Lower lobe of right lung (tissue), 2 donors: ENCODE results near the gene SPIRE1. TPM values are rescaled to one million over a fixed set of nuclear protein-coding genes. Genes with fewer than 3 reads are reported as not detected.
A peak's percentile ranks its signal among the peaks of the same experiment; 100 is the strongest.

Experiments used
- ATAC-seq, 2 donors: fragments of 200-7000 bp; cut with Tn5 transposase; one replicate each; pipeline ENCODE4 v1.9.1; 2020 to 2022; ENCODE audit warnings: mild to moderate bottlenecking in 2 of 2, moderate library complexity in 2 of 2
- DNase-seq: peaks from one replicate; pipeline ENCODE4 v3.0.0-alpha.2; 2020
- H3K27ac ChIP-seq: fragments of 200-600 bp; one replicate; pipeline ENCODE4 v1.8.0; 2022
- H3K27me3 ChIP-seq: fragments of 200-600 bp; one replicate; pipeline ENCODE4 v1.8.0; 2022; ENCODE audit warnings: low read depth
- H3K36me3 ChIP-seq: fragments of 200-600 bp; one replicate; pipeline ENCODE4 v1.8.0; 2022; ENCODE audit warnings: mild to moderate bottlenecking
- H3K4me1 ChIP-seq: fragments of 200-600 bp; one replicate; pipeline ENCODE4 v1.8.0; 2022
- H3K4me3 ChIP-seq: fragments of 200-600 bp; one replicate; pipeline ENCODE4 v1.8.0; 2022; ENCODE audit warnings: mild to moderate bottlenecking
- H3K9me3 ChIP-seq: fragments of 200-600 bp; one replicate; pipeline ENCODE4 v1.8.0; 2022
- intact Hi-C: fragments of 100-400 bp; cut with DNase I; formaldehyde crosslinking; loops from one replicate; pipeline ENCODE4 v1.11.0; 2022
- total RNA-seq: library from RNA; stranded (reverse); fragmentation: NEBNext Ultra II Directional; extraction: Animal tissue kit (Norgen Biotek cat#: 25700); gene quantifications from one replicate; pipeline ENCODE4 v1.2.1, GENCODE V29; 2021
- TF ChIP-seq, protein P1 (sequence below): fragments of 200-600 bp; IDR thresholded peaks from one replicate; pipeline ENCODE4 v1.8.0; 2022; ENCODE audit warnings: antibody characterized with exemption, mild to moderate bottlenecking
- donor health status: DM: no; HTN: yes; CAD: no; lungs with severe emphysema.

The SPIRE1 gene
- total RNA-seq, 1 donor from 2014 or later = 42.1 TPM

DNA sequence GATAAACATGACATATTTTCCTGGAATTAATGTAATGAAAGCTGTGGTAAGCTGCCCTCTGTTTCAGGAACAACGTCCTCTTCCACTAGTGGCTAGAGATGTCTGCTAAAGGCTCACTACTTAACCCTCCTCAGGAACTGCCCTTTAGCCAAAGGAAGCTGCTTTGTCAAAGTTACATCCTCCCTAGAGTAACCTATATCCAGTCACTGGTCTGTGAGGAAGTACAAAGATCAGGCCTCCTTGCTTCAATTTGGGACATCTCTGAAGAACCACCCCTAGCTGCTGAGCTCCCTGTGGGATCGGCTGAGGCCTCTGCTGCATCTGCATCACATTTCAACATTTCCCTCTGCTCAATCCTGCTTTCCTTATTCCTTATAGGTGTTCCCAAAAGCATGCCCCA, 142.4 kb downstream of the SPIRE1 start:
- Histone ChIP-seq H3K9me3 (no peaks in the 10 kb centered on the region), H3K36me3 (no peaks in the 10 kb centered on the region), H3K4me3 (no peak overlapping the region), H3K27ac (no peak overlapping the region), H3K4me1 (peaks cover 11% of the 10 kb centered on the region), H3K27me3 (no peaks in the 10 kb centered on the region)
- intact Hi-C loops = no loop called here
- no peak for DNase-seq
- peak in 1 of 2 donors; percentile 47 for ATAC-seq
- TF ChIP-seq, protein P1, sequence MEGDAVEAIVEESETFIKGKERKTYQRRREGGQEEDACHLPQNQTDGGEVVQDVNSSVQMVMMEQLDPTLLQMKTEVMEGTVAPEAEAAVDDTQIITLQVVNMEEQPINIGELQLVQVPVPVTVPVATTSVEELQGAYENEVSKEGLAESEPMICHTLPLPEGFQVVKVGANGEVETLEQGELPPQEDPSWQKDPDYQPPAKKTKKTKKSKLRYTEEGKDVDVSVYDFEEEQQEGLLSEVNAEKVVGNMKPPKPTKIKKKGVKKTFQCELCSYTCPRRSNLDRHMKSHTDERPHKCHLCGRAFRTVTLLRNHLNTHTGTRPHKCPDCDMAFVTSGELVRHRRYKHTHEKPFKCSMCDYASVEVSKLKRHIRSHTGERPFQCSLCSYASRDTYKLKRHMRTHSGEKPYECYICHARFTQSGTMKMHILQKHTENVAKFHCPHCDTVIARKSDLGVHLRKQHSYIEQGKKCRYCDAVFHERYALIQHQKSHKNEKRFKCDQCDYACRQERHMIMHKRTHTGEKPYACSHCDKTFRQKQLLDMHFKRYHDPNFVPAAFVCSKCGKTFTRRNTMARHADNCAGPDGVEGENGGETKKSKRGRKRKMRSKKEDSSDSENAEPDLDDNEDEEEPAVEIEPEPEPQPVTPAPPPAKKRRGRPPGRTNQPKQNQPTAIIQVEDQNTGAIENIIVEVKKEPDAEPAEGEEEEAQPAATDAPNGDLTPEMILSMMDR = no peak

DNA sequence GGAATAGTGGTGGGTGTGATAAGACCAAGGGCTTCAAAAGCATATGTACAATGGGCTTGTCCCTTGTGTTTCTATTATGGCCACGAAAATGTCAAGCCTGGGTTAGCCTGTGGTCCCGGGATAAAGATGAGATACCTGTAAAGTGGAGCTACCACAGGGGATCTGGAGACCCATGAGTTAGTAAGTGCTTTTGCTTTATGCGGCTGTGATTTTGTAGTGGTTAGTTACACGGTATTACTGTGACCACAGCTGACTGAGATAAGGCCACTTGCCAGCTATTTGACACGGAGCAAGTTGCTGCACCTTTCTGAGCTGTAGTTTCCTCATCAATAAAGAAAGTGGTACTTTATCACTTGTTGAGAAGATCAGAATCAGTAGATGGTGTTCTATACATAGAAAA, 150.9 kb downstream of the SPIRE1 start:
- DNase-seq (no peak), ATAC-seq (no peak)
- H3K4me1 ChIP-seq = no peaks in the 10 kb centered on the region
- TF ChIP-seq, protein P1 = no peak
- H3K27me3 ChIP-seq = no peaks in the 10 kb centered on the region
- intact Hi-C loops = no loop called here
- no peak overlapping the region for H3K4me3 ChIP-seq
- no peaks in the 10 kb centered on the region for H3K9me3 ChIP-seq
- peaks cover 31% of the 10 kb centered on the region for H3K36me3 ChIP-seq
- H3K27ac ChIP-seq = no peak overlapping the region

DNA sequence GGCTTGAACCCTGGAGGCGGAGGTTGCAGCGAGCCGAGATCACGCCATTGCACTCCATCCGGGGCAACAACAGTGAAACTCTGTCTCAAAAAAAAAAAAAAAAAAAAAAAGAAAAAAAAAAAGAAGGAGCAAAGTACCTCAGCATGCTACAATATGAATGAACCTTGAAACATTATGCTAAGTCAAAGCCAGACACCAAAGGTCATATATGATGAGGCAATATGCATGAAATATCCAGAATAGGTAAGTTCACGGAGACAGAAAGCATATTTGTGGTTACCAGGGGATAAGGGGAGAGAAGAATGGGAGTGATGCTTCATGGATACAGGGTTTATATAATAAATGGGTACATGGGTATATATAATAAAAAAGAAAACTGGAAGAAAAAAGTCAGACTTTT, 156.9 kb downstream of the SPIRE1 start:
- H3K27me3 ChIP-seq = no peaks in the 10 kb centered on the region
- H3K9me3 ChIP-seq = no peaks in the 10 kb centered on the region
- no peak for ATAC-seq
- H3K4me1 ChIP-seq = peaks cover 12% of the 10 kb centered on the region
- TF ChIP-seq, protein P1 = no peak
- H3K36me3 ChIP-seq = peaks cover 21% of the 10 kb centered on the region
- intact Hi-C loops = no loop called here
- no peak overlapping the region for H3K27ac ChIP-seq
- DNase-seq = no peak
- H3K4me3 ChIP-seq = no peak overlapping the region

DNA sequence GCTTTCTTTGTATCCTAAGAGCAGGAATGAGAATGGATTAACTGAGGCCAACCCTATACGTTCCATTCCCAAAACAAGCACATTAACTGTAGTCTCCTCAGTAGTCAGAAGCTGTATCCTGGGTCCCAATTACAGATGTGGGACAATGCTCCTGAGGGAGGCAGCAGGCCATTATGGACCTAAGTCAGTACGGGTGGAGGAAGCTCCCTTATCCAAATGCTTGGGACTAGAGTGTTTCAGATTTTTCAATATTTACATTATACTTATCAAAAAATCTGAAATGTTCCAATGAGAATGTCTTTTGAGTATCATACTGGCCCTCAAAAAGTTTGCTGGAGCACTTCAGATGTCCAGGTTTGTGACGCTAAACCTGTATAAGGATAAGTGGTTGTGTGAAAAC, 160.1 kb downstream of the SPIRE1 start:
- ATAC-seq (peak; percentile 65 to 80), DNase-seq (no peak)
- H3K9me3 ChIP-seq = no peaks in the 10 kb centered on the region
- H3K4me3 ChIP-seq = no peak overlapping the region
- H3K4me1 ChIP-seq = peaks cover 12% of the 10 kb centered on the region
- no peaks in the 10 kb centered on the region for H3K27me3 ChIP-seq
- intact Hi-C loops = no loop called here
- H3K36me3 ChIP-seq = peaks cover 23% of the 10 kb centered on the region
- TF ChIP-seq, protein P1 = no peak
- H3K27ac ChIP-seq = peak overlapping the region; percentile 43

- Histone ChIP-seq H3K9me3 (no peaks in the 10 kb centered on the region), H3K4me3 (no peak overlapping the region), H3K27ac (no peak overlapping the region), H3K27me3 (no peaks in the 10 kb centered on the region), H3K4me1 (peaks cover 12% of the 10 kb centered on the region), H3K36me3 (peaks cover 24% of the 10 kb centered on the region)
- DNase-seq = no peak
- TF ChIP-seq, protein P1 = no peak
- ATAC-seq = peak; percentile 85 to 94
- intact Hi-C loops = no loop called here
Observed at GRCh38 chr18:12497296-12497695, 160.6 kb downstream of the SPIRE1 start.

DNA sequence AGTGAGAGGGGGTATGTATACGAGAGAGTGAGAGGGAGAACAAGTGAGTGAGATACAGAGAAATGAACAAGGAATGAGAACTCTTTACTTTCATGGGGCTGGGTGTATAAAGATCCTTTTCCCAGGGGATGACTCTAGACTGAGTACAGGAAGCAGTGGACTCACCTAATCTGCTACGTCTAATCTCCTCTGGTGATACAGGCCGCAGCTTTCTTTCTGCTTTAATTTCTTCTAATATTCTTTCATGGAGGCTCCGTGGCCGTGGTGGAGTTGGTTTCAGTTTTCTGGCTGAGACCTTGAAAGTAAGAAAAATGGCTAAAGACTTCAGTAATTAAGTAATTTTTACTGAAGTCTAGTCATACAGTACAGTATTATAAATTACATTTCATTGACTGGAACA, 165.0 kb downstream of the SPIRE1 start:
- H3K27ac ChIP-seq = no peak overlapping the region
- no peaks in the 10 kb centered on the region for H3K9me3 ChIP-seq
- ATAC-seq (no peak), DNase-seq (no peak)
- H3K36me3 ChIP-seq = peaks cover 36% of the 10 kb centered on the region
- H3K4me1 ChIP-seq = peaks cover 11% of the 10 kb centered on the region
- TF ChIP-seq, protein P1 = no peak
- no peak overlapping the region for H3K4me3 ChIP-seq
- no peaks in the 10 kb centered on the region for H3K27me3 ChIP-seq
- intact Hi-C loops = no loop called here
